Neutrophil (primary cell): ENCODE data around the gene MECR.

Experiments
- H3K27ac ChIP-seq: fragments of 200-600 bp; sonication (generic); 2 replicates; pipeline ENCODE4 v1.5.1; 2016; ENCODE audit warnings: mild to moderate bottlenecking, moderate library complexity
- H3K27me3 ChIP-seq: fragments of 200-600 bp; sonication (generic); 2 replicates; pipeline ENCODE4 v1.6.0; 2016; ENCODE audit warnings: mild to moderate bottlenecking
- H3K36me3 ChIP-seq: fragments of 200-600 bp; sonication (generic); 2 replicates; pipeline ENCODE4 v1.5.1; 2017
- H3K4me1 ChIP-seq, 2 experiments: fragments of 200-600 bp in 1 of 2; sonication (generic) in 1 of 2; 1 replicate in 1 of 2; 2 replicates in 1 of 2; pipeline versions ENCODE4 v1.5.1 to v1.6.1; 2013 to 2016; ENCODE audit warnings: low read depth in 1 of 2, low read length in 1 of 2, mild to moderate bottlenecking in 1 of 2, moderate library complexity in 1 of 2; ENCODE audit not compliant: control insufficient read depth in 1 of 2, insufficient read depth in 1 of 2
- H3K4me3 ChIP-seq, 2 experiments: fragments of 200-600 bp in 1 of 2; sonication (generic) in 1 of 2; 1 replicate in 1 of 2; 2 replicates in 1 of 2; pipeline ENCODE4 v1.5.1; 2013 to 2016; ENCODE audit warnings: low read depth in 1 of 2, low read length in 1 of 2, mild to moderate bottlenecking in 1 of 2, moderate library complexity in 1 of 2
- H3K9me3 ChIP-seq: fragments of 200-600 bp; sonication (generic); 2 replicates; pipeline ENCODE4 v1.5.1; 2016
- CTCF ChIP-seq: fragments of 200-600 bp; sonication (generic); IDR thresholded peaks from 2 replicates; pipeline ENCODE4 v1.5.1; 2016; ENCODE audit warnings: antibody characterized with exemption

MECR gene

DNA sequence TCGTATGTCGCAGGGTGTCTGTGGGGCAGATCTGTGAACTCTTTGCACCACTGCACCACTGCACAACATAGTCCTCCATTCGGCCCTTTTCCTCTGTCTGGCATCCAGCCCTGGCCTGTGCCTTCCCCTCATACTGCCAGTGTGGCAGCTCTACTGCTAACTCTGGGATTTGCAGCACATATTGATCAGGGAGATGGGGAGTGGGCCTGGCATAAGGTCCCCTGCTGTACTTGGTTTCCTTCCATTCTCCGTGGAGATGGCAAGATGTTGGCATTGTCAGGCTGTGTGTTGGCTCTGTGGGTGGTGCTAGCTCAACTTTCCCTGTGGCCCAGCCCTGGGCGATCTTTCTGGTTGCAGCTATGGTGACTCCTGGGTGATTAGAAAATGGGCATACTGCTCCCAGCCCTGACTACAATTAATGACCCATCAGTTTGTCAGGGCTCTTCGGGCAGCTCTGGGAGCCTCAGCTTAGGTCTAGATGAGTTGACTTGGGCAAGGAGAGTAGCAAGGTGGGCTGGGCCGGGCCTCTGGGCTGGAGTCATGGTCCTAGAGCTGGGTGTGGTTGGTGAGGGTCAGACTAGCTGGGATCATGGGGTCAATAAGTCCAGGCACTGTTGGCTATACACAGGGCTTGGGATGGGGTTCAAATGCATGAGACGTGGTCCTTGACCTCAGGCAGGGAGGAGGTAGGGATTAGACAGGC lies 17.0 kb upstream of the MECR start:
- H3K27me3 ChIP-seq, result peaks cover 27% of the 10 kb centered on the region
- H3K36me3 ChIP-seq, result no peaks in the 10 kb centered on the region
- no peak for TF ChIP-seq CTCF
- no peak overlapping the region for H3K4me3 ChIP-seq
- H3K27ac ChIP-seq, result no peak overlapping the region
- H3K4me1 ChIP-seq, result peaks cover 4 to 6% of the 10 kb centered on the region in 2 experiments
- H3K9me3 ChIP-seq, result no peaks in the 10 kb centered on the region

- Histone ChIP-seq H3K27me3 (peaks cover 30% of the 10 kb centered on the region), H3K4me1 (peaks cover 4 to 6% of the 10 kb centered on the region in 2 experiments), H3K27ac (no peak overlapping the region), H3K36me3 (no peaks in the 10 kb centered on the region), H3K9me3 (no peaks in the 10 kb centered on the region), H3K4me3 (no peak overlapping the region)
- no peak for TF ChIP-seq CTCF
These were observed 16.3 kb upstream of the MECR start for GRCh38 chr1:29247044-29247443.

DNA sequence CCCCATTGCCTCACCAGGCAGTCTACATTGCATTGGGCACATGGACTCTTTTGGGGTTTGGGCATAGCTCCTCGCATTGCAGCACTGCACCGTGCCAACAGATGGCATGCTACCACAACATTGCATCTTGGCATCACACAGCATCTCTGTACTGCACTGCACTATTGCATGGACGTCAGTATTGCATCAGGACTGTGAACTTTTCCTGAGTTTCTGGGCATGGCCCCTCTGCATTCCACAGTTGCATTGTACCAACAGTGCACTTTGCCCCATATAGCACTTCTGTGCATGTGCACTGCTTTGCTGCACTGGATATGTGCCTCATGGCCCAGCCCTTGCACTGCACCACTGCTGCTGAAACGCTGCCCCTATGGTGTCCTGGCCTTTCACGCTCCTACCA lies 15.1 kb upstream of the MECR start:
- no peaks in the 10 kb centered on the region for H3K9me3 ChIP-seq
- peaks cover 42% of the 10 kb centered on the region for H3K27me3 ChIP-seq
- TF ChIP-seq CTCF, result no peak
- no peak overlapping the region for H3K27ac ChIP-seq
- H3K4me3 ChIP-seq, result no peak overlapping the region
- no peaks in the 10 kb centered on the region for H3K36me3 ChIP-seq
- H3K4me1 ChIP-seq, result peaks cover 4 to 6% of the 10 kb centered on the region in 2 experiments

GRCh38 chr1:29245261-29245660 lies 14.5 kb upstream of the MECR start:
- no peak overlapping the region for H3K27ac ChIP-seq
- H3K9me3 ChIP-seq, result no peaks in the 10 kb centered on the region
- no peaks in the 10 kb centered on the region for H3K36me3 ChIP-seq
- H3K4me3 ChIP-seq, result no peak overlapping the region
- H3K27me3 ChIP-seq, result peaks cover 48% of the 10 kb centered on the region
- no peak for TF ChIP-seq CTCF
- H3K4me1 ChIP-seq, result peaks cover 4 to 6% of the 10 kb centered on the region in 2 experiments

GRCh38 chr1:29243871-29244200 lies 13.1 kb upstream of the MECR start:
- TF ChIP-seq CTCF, result no peak
- H3K4me1 ChIP-seq, result no peaks in the 10 kb centered on the region

More at GRCh38 chr1:29243871-29244200, 13.1 kb upstream of the MECR start:
- Histone ChIP-seq H3K27me3 (peaks cover 62% of the 10 kb centered on the region), H3K4me3 (no peak overlapping the region), H3K9me3 (no peaks in the 10 kb centered on the region), H3K27ac (no peak overlapping the region), H3K36me3 (no peaks in the 10 kb centered on the region)
